Omental fat pad (tissue), 4 donors: ENCODE results near the gene CERK. TPM values are rescaled to one million over a fixed set of nuclear protein-coding genes. Genes with fewer than 3 reads are reported as not detected.

ENCODE experiments used
- ATAC-seq: fragments of 150-250 bp; one replicate; pipeline ENCODE4 v1.9.1; 2016; ENCODE audit warnings: mild to moderate bottlenecking, moderate library complexity; ENCODE audit not compliant: low FRiP score
- DNase-seq: peaks from one replicate; pipeline ENCODE4 v3.0.0-alpha.2; 2019; ENCODE audit warnings: low spot score
- total RNA-seq, 4 donors: library from RNA; depleted of rRNA; stranded (reverse); fragments of >200 nt; gene quantifications; one replicate each; pipeline ENCODE4 v1.1.0, GENCODE V29; 2016
- TF ChIP-seq, protein P1 (sequence below), 3 donors: fragments of 450-650 bp; IDR thresholded peaks; one replicate each; pipeline ENCODE4 v1.5.1; 2016 to 2017; ENCODE audit warnings: antibody characterized with exemption in 3 of 3, mild to moderate bottlenecking in 3 of 3, moderate library complexity in 2 of 3

The CERK gene
- total RNA-seq, 4 donors from 2014 or later: 32.7 to 47.8 (median 39.7) TPM

DNA sequence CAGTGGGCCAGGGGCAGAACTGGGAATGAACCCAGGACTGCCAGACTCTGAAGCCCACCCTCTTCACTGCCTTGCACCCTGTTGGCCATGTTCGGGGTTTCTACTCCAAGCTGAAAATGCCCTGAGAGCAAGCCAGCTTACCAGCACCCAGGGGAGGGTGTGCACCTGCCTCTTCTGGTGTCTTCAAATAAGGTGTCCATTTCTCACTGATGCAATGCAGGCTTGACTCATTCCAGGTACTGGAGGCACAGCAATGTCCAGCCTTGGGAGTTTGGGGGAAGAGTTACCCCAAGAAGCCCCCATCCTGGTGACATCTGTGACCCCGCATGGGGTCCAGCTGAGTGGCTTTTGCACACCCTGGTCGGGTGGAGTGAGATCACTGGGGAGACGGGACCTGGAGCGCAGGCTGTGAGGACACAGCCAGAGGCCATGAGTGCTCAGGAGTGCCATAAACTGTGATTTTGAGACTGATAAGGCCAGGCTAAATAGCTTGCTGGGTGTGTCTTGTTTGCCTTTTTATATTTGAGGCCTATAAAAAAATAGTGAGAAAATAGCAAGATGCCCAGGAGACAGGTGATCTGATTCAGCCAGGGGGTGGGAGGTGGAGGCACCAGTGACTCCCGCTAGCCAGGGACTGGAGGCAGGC lies 4.6 kb upstream of the CERK start:
- TF ChIP-seq, protein P1, sequence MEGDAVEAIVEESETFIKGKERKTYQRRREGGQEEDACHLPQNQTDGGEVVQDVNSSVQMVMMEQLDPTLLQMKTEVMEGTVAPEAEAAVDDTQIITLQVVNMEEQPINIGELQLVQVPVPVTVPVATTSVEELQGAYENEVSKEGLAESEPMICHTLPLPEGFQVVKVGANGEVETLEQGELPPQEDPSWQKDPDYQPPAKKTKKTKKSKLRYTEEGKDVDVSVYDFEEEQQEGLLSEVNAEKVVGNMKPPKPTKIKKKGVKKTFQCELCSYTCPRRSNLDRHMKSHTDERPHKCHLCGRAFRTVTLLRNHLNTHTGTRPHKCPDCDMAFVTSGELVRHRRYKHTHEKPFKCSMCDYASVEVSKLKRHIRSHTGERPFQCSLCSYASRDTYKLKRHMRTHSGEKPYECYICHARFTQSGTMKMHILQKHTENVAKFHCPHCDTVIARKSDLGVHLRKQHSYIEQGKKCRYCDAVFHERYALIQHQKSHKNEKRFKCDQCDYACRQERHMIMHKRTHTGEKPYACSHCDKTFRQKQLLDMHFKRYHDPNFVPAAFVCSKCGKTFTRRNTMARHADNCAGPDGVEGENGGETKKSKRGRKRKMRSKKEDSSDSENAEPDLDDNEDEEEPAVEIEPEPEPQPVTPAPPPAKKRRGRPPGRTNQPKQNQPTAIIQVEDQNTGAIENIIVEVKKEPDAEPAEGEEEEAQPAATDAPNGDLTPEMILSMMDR (IDR thresholded peaks at IDR 0.05): no peak
- ATAC-seq (no peak), DNase-seq (no peak)

DNA sequence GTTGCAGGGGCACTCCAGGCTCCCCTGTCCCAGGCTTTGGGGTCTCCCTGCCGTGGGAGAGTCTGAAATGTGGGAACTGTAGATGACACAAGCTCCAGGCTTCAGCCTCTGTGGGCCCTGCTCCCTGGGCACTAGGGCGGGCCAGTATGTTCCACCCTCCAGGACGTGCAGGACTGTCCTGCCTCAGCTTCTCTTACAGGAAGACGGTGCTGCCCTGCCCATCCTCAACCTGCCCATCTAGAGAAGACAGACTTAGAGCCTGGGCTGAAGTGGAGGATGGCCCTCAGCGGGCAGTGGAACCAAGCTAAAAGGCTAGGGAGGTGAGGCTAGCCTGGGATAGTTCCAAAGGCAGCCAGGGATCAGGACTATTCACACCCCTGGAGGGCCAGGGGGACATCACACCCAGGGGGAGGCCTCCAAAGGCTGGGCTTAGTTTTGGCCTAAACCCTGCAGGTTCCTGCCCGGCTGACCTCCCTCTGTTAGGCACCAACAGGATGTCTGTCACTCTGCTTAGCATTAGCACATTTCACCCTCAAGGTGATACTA lies 4.0 kb upstream of the CERK start:
- TF ChIP-seq, protein P1 (IDR thresholded peaks at IDR 0.05): no peak

DNA sequence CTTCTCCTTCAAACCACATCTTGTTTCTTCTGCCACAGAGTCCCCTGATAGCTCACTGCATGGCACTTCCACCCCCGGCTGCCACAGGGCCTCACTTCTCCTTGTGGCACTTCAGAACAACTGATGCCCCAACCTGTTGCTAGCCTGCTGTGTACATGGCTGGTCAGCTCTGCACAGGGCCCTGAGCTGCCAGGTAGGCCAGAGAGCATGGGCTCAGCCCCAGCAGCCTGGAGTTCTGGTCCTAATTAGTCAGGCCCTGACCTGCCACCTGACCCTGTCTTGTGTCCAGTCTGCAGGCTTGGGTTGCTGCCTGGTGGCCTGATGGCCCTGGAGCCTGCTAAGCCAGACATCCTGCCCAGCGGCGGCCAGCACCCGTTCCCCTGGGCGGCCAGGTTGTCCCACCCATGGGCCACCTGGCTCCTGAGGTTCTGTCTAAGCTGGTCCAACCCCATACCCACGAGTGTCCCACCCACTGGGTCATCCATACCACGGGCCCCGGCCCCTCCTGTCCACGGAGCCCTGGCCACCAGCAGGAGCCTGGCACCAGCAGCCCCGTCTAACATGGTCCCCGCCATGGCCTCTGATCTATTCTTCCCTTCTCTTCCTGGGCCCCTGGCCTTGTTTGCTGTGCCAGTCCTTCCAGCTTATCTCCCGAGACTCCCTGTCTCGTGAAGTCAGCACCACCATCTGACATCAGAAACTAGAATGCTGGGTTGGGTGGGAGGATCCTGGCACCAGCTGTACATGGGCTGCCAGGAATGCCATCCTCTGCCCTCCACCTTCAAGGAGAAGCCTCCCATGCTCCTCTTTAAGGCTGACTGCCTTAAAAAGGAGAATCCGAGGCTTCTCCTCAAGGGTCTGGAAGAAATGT lies 3.1 kb upstream of the CERK start:
- no peak for DNase-seq

More for the DNA sequence above, 4.0 kb upstream of the CERK start:
- ATAC-seq (no peak), DNase-seq (no peak)

DNA sequence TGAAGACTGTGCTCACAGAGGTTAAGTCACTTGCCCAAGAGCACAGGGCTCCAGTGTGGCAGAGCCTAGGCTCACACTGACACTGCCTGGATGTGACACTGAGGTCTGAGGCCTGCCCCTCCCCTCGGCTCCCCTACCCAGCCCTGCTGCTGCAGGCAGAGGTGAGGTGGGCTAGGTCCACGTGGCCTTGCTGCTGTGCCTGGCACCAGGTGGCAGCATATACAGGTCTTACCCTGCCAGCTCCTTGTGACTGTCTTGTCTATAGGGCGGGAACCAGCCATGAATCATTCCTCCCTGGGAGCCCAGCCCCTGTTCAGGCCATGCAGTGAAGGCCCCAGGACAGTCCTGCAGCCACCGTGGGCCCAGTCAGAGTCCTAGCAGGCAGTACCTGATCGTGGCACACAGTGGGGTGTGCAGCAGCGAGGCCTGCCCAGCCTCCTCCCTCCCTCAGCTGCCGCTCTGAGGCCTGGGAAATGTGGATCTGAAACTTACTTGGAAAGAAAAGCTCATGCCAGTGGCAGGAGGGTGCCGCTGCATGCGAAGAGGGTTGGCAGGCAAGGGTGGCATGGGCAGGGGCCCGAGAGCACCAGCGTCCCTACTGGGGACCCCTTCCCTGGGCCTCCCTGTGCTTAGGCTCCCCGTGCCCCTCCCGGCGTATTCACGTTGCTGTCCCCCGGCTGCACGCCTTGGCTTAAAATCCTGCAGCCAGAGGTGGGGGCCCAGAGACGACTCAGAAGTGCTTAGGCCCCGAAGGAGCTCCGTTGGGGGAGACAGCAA lies 1.2 kb upstream of the CERK start:
- TF ChIP-seq, protein P1 (IDR thresholded peaks at IDR 0.05): no peak
- peak; percentile 18 for ATAC-seq
- no peak for DNase-seq

More for the DNA sequence above, 3.1 kb upstream of the CERK start:
- ATAC-seq: no peak
- TF ChIP-seq, protein P1 (IDR thresholded peaks at IDR 0.05): no peak

DNA sequence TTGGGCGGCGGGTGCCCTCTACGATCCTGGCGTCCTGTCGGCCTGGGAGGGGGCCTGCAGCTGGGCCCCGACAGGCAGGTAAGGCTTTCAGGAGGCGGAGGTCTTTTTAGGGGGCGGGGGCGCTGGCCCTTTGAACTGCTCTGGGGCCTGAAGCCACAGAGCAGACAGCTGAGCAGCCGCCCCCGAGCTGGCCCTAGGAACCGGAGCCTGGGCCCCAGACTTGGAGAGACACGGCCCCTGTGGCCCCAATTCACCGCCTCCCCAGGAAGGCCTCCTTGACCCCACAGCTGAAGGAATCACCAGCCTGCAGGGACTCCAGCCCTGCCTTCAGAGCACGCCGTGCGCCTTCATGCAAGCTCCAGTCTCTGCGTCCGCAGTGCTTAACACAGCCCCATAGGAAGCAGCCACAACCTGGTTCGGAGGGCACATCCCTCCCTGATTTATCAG lies 618 bp upstream of the CERK start:
- no peak for DNase-seq
- ATAC-seq: peak; percentile 3

More for the DNA sequence above, 618 bp upstream of the CERK start:
- TF ChIP-seq, protein P1 (IDR thresholded peaks at IDR 0.05): no peak
